Natural killer cell (primary cell): ENCODE data around the gene CACNB4. TPM values are rescaled to one million over a fixed set of nuclear protein-coding genes. Genes with fewer than 3 reads are reported as not detected.

Source experiments
- ATAC-seq, 3 donors: fragments of 150-1000 bp in 2 of 3; fragments of 200-7000 bp in 1 of 3; cut with Tn5 transposase; 1 replicate in 1 of 3; 2 replicates in 2 of 3; pipeline ENCODE4 v1.10.0; 2021; ENCODE audit warnings: mild to moderate bottlenecking in 2 of 3, moderate library complexity in 2 of 3
- DNase-seq, 2 donors: peaks; one replicate each; pipeline versions ENCODE4 v3.0.0 to v3.0.0-alpha.2; 2013 to 2021; ENCODE audit warnings: mixed read lengths in 1 of 2
- H3K27ac ChIP-seq: one replicate; pipeline ENCODE4 v1.5.1; 2013; ENCODE audit warnings: mild to moderate bottlenecking, low read length
- H3K27me3 ChIP-seq: one replicate; pipeline ENCODE4 v1.6.1; 2013; ENCODE audit warnings: low read length; ENCODE audit not compliant: control insufficient read depth, insufficient read depth
- H3K36me3 ChIP-seq: one replicate; pipeline ENCODE4 v1.6.1; 2013; ENCODE audit warnings: low read length; ENCODE audit not compliant: control insufficient read depth, insufficient read depth
- H3K4me1 ChIP-seq: one replicate; pipeline ENCODE4 v1.6.1; 2013; ENCODE audit warnings: low read length; ENCODE audit not compliant: control insufficient read depth, insufficient read depth
- H3K4me3 ChIP-seq: one replicate; pipeline ENCODE4 v1.5.1; 2013; ENCODE audit warnings: low read length
- H3K9me3 ChIP-seq: one replicate; pipeline ENCODE4 v1.6.1; 2013; ENCODE audit warnings: low read length; ENCODE audit not compliant: control insufficient read depth, insufficient read depth
- H3K27ac Mint-ChIP-seq, 2 donors: one replicate each; pipeline ENCODE4 v1.8.0; 2022; ENCODE audit warnings: mild to moderate bottlenecking in 2 of 2, mixed read lengths in 2 of 2, moderate library complexity in 1 of 2
- H3K27me3 Mint-ChIP-seq, 2 donors: one replicate each; pipeline ENCODE4 v1.8.0; 2022; ENCODE audit warnings: low read depth in 2 of 2, mixed read lengths in 2 of 2
- H3K36me3 Mint-ChIP-seq: one replicate; pipeline ENCODE4 v1.8.0; 2022; ENCODE audit warnings: mixed read lengths
- H3K4me1 Mint-ChIP-seq, 2 donors: one replicate each; pipeline ENCODE4 v1.8.0; 2022; ENCODE audit warnings: mixed read lengths in 2 of 2
- H3K4me3 Mint-ChIP-seq: one replicate; pipeline ENCODE4 v1.8.0; 2022; ENCODE audit warnings: mild to moderate bottlenecking, moderate library complexity, mixed read lengths
- H3K9me3 Mint-ChIP-seq, 2 donors: one replicate each; pipeline ENCODE4 v1.8.0; 2022; ENCODE audit warnings: mixed read lengths in 2 of 2
- CTCF ChIP-seq: fragments of 200-600 bp; IDR thresholded peaks from one replicate; pipeline ENCODE4 v1.8.0; 2022; ENCODE audit warnings: antibody characterized with exemption
- WGBS: methylation state at CpG from one replicate; pipeline ENCODE4 v1.1.7; 2013; ENCODE audit warnings: missing lambda C conversion rate; ENCODE audit not compliant: insufficient coverage; 5-methylcytosine and 5-hydroxymethylcytosine counted together
- intact Hi-C: fragments of 100-400 bp; cut with micrococcal nuclease; formaldehyde crosslinking; loops from one replicate; pipeline ENCODE4 v1.14.2; 2022
- total RNA-seq, 4 donors: library from RNA; stranded (reverse); fragments of 120-200 nt in 1 of 4; gene quantifications; one replicate each; pipeline versions ENCODE4 v1.2.3 to v1.2.4, GENCODE V29; 2013 to 2022

Gene CACNB4
- total RNA-seq, 3 donors from 2014 or later (not counting 1 experiment from before 2014, with no cell fraction given) = 0.56 to 0.93 (median 0.73) TPM

DNA sequence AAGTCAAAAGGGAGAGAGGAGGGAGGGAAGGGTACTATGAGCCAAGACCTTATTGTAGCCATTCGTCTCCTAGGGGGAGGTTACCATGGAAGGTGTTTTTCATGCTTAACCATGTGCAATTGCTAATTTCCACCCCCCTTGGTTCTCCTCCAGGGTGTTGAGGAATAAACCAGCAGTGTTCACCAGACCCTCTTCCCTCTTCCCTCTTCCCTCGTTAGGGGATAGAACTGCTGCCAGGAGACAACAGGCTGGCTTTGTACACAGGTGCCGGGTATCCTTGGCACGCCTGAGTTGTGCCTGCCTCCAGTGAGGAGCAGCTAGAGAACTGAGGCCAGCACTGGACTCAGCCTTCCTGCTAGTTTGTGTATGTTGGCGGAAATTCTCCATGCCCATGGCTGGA lies 229.6 kb downstream of the CACNB4 start:
- no peaks in the 10 kb centered on the region for H3K36me3 Mint-ChIP-seq
- intact Hi-C loops = no loop called here
- TF ChIP-seq CTCF = no peak
- Histone ChIP-seq H3K27me3 (no peaks in the 10 kb centered on the region), H3K4me1 (no peaks in the 10 kb centered on the region), H3K36me3 (no peaks in the 10 kb centered on the region), H3K4me3 (no peak overlapping the region), H3K9me3 (no peaks in the 10 kb centered on the region), H3K27ac (no peak overlapping the region)
- 86% methylated on average over 5 of the region's 5 CpGs for WGBS
- no peaks in the 10 kb centered on the region for H3K9me3 Mint-ChIP-seq
- no peaks in the 10 kb centered on the region for H3K4me1 Mint-ChIP-seq
- ATAC-seq (no peak), DNase-seq (no peak)
- no peak overlapping the region for H3K4me3 Mint-ChIP-seq
- no peak overlapping the region for H3K27ac Mint-ChIP-seq
- peaks cover 11 to 12% of the 10 kb centered on the region in 2 donors for H3K27me3 Mint-ChIP-seq

- no peak for DNase-seq
- TF ChIP-seq CTCF = no peak
- WGBS = 77% methylated on average over 5 of the region's 5 CpGs
- H3K4me3 Mint-ChIP-seq = no peak overlapping the region
- Histone ChIP-seq H3K4me1 (no peaks in the 10 kb centered on the region), H3K36me3 (no peaks in the 10 kb centered on the region), H3K9me3 (no peaks in the 10 kb centered on the region), H3K4me3 (no peak overlapping the region), H3K27me3 (no peaks in the 10 kb centered on the region), H3K27ac (no peak overlapping the region)
- no peaks in the 10 kb centered on the region for H3K9me3 Mint-ChIP-seq
- ATAC-seq = no peak
- H3K36me3 Mint-ChIP-seq = no peaks in the 10 kb centered on the region
- no peak overlapping the region for H3K27ac Mint-ChIP-seq
- intact Hi-C loops = no loop called here
- no peaks in the 10 kb centered on the region for H3K4me1 Mint-ChIP-seq
- peaks cover 9 to 16% of the 10 kb centered on the region in 2 donors for H3K27me3 Mint-ChIP-seq
Measured at GRCh38 chr2:151862700-151863099, 236.1 kb downstream of the CACNB4 start.

DNA sequence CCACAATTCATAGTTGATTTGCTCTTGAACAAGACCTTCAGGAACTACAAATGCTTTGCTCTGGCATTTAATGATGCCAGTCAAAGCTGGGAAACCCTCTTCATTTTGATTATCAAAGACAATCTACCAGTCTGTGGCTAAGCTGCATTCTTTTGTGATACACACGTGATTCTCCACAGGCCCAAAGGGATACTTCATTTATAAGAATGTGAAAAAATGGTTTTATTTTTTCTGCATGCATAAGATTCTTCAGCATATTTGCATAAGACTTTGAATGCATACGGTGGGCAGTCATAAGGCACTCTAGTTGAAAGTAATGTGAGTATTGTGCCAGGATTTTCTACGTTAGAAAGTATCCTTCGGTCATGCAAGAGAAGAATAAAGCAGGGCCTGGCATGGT lies 237.7 kb downstream of the CACNB4 start:
- Mint-ChIP-seq H3K27ac (no peak overlapping the region), H3K36me3 (no peaks in the 10 kb centered on the region), H3K27me3 (peaks cover 9 to 16% of the 10 kb centered on the region in 2 donors), H3K9me3 (no peaks in the 10 kb centered on the region), H3K4me1 (no peaks in the 10 kb centered on the region), H3K4me3 (no peak overlapping the region)
- no peaks in the 10 kb centered on the region for H3K36me3 ChIP-seq
- H3K9me3 ChIP-seq = no peaks in the 10 kb centered on the region
- DNase-seq = no peak
- WGBS = 92% methylated on average over 4 of the region's 4 CpGs
- no peak overlapping the region for H3K27ac ChIP-seq
- no peak for TF ChIP-seq CTCF
- H3K27me3 ChIP-seq = no peaks in the 10 kb centered on the region
- H3K4me1 ChIP-seq = no peaks in the 10 kb centered on the region
- H3K4me3 ChIP-seq = no peak overlapping the region
- intact Hi-C loops = no loop called here
- ATAC-seq = no peak

GRCh38 chr2:151860613-151861146 lies 238.2 kb downstream of the CACNB4 start:
- Histone ChIP-seq H3K27me3 (no peaks in the 10 kb centered on the region), H3K9me3 (no peaks in the 10 kb centered on the region), H3K27ac (no peak overlapping the region), H3K36me3 (no peaks in the 10 kb centered on the region), H3K4me3 (no peak overlapping the region), H3K4me1 (no peaks in the 10 kb centered on the region)
- whole genome bisulfite sequencing = 91% methylated on average over 5 of the region's 5 CpGs
- no peak for TF ChIP-seq CTCF
- no peak overlapping the region for H3K27ac Mint-ChIP-seq
- ATAC-seq = no peak
- no peak for DNase-seq
- peaks cover 8 to 16% of the 10 kb centered on the region in 2 donors for H3K27me3 Mint-ChIP-seq
- H3K9me3 Mint-ChIP-seq = no peaks in the 10 kb centered on the region
- intact Hi-C loops = no loop called here
- no peaks in the 10 kb centered on the region for H3K36me3 Mint-ChIP-seq
- H3K4me3 Mint-ChIP-seq = no peak overlapping the region
- no peaks in the 10 kb centered on the region for H3K4me1 Mint-ChIP-seq
